Tibial nerve (tissue), 3 donors: Measurements from ENCODE around the gene FNTB.

Experiments
- CTCF ChIP-seq, 5 experiments: fragments of 200-600 bp in 3 of 5; fragments of 450-650 bp in 2 of 5; sonication (generic) in 3 of 5; IDR thresholded peaks; one replicate each; pipeline ENCODE4 v1.5.1; 2016 to 2019; ENCODE audit warnings: antibody characterized with exemption in 5 of 5, mild to moderate bottlenecking in 3 of 5, moderate library complexity in 2 of 5
- POLR2A ChIP-seq, 2 donors: fragments of 450-650 bp; IDR thresholded peaks; one replicate each; pipeline ENCODE4 v1.6.1; 2017; ENCODE audit warnings: antibody characterized with exemption in 2 of 2, mild to moderate bottlenecking in 2 of 2, moderate library complexity in 2 of 2

DNA sequence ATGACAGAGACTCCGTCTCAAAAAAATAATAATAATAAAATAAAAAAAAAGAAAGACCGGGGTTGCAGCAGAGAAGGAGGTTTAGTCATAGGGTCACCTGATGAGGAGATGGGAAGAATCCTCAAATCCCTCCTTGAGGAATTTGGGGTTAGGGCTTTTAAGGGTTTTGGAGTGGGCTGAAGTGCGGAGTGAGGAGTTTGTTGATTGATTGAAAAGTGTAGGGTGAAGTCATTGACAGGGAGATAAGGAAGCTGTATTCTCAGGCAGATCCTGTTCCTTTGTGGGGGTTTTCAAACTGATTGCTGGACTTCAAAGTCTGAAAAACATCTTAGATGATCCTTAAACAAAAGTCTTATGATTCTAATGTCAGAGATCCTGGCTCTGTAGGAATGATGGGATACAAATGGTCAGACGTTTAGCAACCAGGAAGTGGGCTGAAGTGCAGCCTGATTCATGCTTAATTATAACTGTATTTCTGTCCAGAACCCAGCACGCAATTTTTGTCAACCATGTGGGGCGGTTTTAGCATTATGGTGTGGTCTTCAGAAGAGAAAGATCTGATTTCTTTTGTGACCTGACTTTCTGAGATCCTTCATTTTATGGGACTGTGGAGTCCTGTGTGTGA is 16.0 kb downstream of the FNTB start:
- TF ChIP-seq POLR2A (IDR thresholded peaks at IDR 0.05) (no peak), CTCF (IDR thresholded peaks at IDR 0.05) (no peak)
